ENCODE data around the gene LZTS2. TPM values are rescaled to one million over a fixed set of nuclear protein-coding genes. Genes with fewer than 3 reads are reported as not detected.

Gene LZTS2
- total RNA-seq, 1 experiment from 2014 or later: 93.0 TPM

DNA sequence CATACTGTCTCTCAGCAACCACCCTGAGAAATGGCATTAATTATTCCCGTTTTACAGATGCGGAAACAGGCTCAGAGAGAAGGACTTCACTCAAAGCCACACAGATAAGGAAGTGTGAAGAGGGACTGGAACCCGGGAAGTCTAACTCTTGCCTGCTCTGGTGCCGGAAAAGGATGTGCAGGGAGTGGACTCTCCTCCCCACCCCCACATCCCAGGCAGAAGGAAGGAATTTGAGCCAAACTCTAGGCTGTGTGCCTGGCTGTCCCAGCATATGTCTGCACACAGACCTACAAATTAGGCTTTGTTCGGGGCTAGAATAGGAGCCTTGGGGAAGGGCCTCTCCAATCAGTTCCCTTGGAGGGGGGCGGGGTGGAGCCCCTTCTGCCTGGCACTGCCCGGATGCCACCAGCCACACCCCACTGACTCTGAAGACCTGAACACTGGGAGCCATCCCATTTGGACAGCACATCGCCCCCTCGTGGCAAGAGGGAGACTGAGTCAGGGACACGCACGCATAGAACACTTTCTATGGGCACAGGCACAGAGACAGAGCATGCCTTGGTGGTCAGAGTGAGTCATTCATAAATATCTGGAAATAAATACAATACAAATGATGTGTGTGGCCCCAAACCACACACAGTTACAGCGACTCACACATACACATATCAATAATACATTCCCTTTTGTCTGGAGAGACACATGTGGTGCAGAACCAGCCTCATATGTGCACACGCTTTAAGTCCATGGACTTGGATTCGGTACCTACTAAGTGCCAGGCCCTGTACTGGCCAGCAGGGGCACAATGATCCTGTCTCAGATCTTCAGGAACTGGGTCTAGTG lies 13.1 kb downstream of the LZTS2 start (continued):
- TF ChIP-seq, protein P1, sequence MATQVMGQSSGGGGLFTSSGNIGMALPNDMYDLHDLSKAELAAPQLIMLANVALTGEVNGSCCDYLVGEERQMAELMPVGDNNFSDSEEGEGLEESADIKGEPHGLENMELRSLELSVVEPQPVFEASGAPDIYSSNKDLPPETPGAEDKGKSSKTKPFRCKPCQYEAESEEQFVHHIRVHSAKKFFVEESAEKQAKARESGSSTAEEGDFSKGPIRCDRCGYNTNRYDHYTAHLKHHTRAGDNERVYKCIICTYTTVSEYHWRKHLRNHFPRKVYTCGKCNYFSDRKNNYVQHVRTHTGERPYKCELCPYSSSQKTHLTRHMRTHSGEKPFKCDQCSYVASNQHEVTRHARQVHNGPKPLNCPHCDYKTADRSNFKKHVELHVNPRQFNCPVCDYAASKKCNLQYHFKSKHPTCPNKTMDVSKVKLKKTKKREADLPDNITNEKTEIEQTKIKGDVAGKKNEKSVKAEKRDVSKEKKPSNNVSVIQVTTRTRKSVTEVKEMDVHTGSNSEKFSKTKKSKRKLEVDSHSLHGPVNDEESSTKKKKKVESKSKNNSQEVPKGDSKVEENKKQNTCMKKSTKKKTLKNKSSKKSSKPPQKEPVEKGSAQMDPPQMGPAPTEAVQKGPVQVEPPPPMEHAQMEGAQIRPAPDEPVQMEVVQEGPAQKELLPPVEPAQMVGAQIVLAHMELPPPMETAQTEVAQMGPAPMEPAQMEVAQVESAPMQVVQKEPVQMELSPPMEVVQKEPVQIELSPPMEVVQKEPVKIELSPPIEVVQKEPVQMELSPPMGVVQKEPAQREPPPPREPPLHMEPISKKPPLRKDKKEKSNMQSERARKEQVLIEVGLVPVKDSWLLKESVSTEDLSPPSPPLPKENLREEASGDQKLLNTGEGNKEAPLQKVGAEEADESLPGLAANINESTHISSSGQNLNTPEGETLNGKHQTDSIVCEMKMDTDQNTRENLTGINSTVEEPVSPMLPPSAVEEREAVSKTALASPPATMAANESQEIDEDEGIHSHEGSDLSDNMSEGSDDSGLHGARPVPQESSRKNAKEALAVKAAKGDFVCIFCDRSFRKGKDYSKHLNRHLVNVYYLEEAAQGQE (IDR thresholded peaks at IDR 0.05; ENCODE audit: low read depth): no peak

DNA sequence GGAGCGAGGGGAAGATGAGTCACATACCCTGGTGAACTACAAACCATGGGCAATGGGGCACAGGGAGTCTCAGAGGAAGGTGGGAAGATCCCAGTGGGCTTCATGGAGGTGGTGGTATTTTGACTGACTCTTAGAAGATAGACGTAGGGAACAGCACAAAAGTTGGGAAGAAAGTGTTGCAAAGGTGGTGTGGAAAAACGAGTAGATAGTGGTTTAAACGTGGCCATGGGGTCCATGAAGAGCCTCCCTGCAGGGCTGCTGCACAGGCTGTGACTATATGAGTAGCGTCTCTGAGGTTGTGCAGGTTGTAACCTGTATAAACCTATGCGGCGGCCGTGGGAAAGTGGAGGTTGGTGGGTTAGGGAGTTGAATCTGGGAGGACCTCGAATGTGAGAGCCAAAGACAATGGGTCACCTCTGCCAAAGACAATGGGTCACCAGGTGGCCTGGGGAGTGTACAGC lies 13.8 kb downstream of the LZTS2 start:
- CTCF ChIA-PET: interaction anchor here (0.7 to 5.0 kb wide), 13 partner anchors 13 to 452 kb away, joined by 3 to 98 read pairs (median 9); partner anchors contain the start of genes LZTS2, PDZD7, SEMA4G and SFXN3
- H3K4me3 ChIP-seq (replicated peaks in 1 of 2; ENCODE audit: low read depth in 1 of 2, low read length in 2 of 2): peak overlapping the region in 1 of 2 experiments; percentile 13; a peak in 1 of 4 replicates

More for the DNA sequence above, 13.8 kb downstream of the LZTS2 start:
- POLR2A ChIA-PET: interaction anchor here (1.1 to 1.5 kb wide), 2 partner anchors 17 to 26 kb away, joined by 3 to 6 read pairs; partner anchors contain the start of genes MRPL43 and TWNK
- Histone ChIP-seq H3K9me2 (ENCODE audit: insufficient read depth) (no peaks in the 10 kb centered on the region), H4K20me1 (ENCODE audit: insufficient read depth) (no peaks in the 10 kb centered on the region), H3K79me2 (ENCODE audit: insufficient read depth, low read length) (no peaks in the 10 kb centered on the region), H3K27ac (ENCODE audit: low read depth, low read length) (peak overlapping the region; percentile 39), H3K4me2 (ENCODE audit: low read length) (peak overlapping the region; percentile 66), H3K9me3 (ENCODE audit: control insufficient read depth in 1 of 2, insufficient read depth in 1 of 2, low read depth in 1 of 2, low read length in 2 of 2) (no peaks in the 10 kb centered on the region), H3K36me3 (ENCODE audit: control insufficient read depth in 1 of 2, insufficient read depth in 2 of 2, low read length in 2 of 2) (no peaks in the 10 kb centered on the region), H3K9ac (ENCODE audit: low read length) (peak overlapping the region; percentile 10; the same call in 1 of the 2 replicates), H3K27me3 (ENCODE audit: insufficient read depth, low read length) (no peaks in the 10 kb centered on the region), H2AFZ (ENCODE audit: low read depth, low read length, poor library complexity, severe bottlenecking) (peak overlapping the region; percentile 55), H3K4me1 (ENCODE audit: control insufficient read depth in 1 of 2, insufficient read depth in 2 of 2, low read length in 2 of 2) (peaks cover 31 to 66% of the 10 kb centered on the region in 2 experiments)
- DNase-seq (ENCODE audit: low read depth, low spot score) (no peak), ATAC-seq (no peak)
- no peak for TF ChIP-seq POLR2A (IDR thresholded peaks at IDR 0.05; ENCODE audit: borderline replicate concordance, extremely low read depth, insufficient read depth, insufficient read length)
- TF ChIP-seq ELF1 (IDR thresholded peaks at IDR 0.05; ENCODE audit: borderline replicate concordance, low read depth): no peak
- TF ChIP-seq CEBPB (IDR thresholded peaks at IDR 0.05; ENCODE audit: low read depth): no peak
- TF ChIP-seq, protein P2, sequence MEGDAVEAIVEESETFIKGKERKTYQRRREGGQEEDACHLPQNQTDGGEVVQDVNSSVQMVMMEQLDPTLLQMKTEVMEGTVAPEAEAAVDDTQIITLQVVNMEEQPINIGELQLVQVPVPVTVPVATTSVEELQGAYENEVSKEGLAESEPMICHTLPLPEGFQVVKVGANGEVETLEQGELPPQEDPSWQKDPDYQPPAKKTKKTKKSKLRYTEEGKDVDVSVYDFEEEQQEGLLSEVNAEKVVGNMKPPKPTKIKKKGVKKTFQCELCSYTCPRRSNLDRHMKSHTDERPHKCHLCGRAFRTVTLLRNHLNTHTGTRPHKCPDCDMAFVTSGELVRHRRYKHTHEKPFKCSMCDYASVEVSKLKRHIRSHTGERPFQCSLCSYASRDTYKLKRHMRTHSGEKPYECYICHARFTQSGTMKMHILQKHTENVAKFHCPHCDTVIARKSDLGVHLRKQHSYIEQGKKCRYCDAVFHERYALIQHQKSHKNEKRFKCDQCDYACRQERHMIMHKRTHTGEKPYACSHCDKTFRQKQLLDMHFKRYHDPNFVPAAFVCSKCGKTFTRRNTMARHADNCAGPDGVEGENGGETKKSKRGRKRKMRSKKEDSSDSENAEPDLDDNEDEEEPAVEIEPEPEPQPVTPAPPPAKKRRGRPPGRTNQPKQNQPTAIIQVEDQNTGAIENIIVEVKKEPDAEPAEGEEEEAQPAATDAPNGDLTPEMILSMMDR (IDR thresholded peaks at IDR 0.05 in 2 of 3, conservative IDR thresholded peaks at IDR 0.05 in 1 of 3; ENCODE audit: borderline replicate concordance in 1 of 3, insufficient read depth in 1 of 3, low read depth in 2 of 3, low read length in 2 of 3): 0 out of 6 replicates have a peak, but pooled peaks of 1 of the 3 experiments have one; percentile 37
- TF ChIP-seq, protein P3, sequence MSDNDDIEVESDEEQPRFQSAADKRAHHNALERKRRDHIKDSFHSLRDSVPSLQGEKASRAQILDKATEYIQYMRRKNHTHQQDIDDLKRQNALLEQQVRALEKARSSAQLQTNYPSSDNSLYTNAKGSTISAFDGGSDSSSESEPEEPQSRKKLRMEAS (IDR thresholded peaks at IDR 0.05): no peak
- TF ChIP-seq RAD21 (IDR thresholded peaks at IDR 0.05; ENCODE audit: low read depth): no peak
- no peak for TF ChIP-seq ZFX (IDR thresholded peaks at IDR 0.05)
- no peak for TF ChIP-seq SRF (IDR thresholded peaks at IDR 0.05; ENCODE audit: low read depth)
- RAD21 ChIA-PET (ENCODE audit: low non-redundant PET in 1 of 2, low total read pairs in 2 of 2, uncharacterized antibody in 2 of 2, unreplicated experiment in 2 of 2): interaction anchor here in 1 of 2 experiments (1.5 kb wide), 1 partner anchor 16 kb away, joined by 10 read pairs; no protein-coding TSS in a partner anchor
- intact Hi-C loops (cut with micrococcal nuclease): loop anchor here (1.0 to 10.0 kb wide), 7 partner anchors 19 to 669 kb away; partner anchors contain the start of genes PAX2, SCD and SEMA4G
- no TSS peak for BruUV-seq (replicated peaks)
